HepG2 (cell line): ENCODE measurements around the gene RAPSN. TPM values are rescaled to one million over a fixed set of nuclear protein-coding genes. Genes with fewer than 3 reads are reported as not detected.
A peak's percentile ranks its signal among the peaks of the same experiment; 100 is the strongest.

Source experiments
- FOXJ3 ChIP-seq: sonication (generic); formaldehyde crosslinking; IDR thresholded peaks from 2 replicates; pipeline ENCODE4 v1.4.0; 2020; ENCODE audit warnings: missing genetic modification reagents, mild to moderate bottlenecking, borderline replicate concordance
- MBD4 ChIP-seq: IDR thresholded peaks from 2 replicates; pipeline ENCODE4 v1.6.1; 2012; ENCODE audit warnings: low read length, inconsistent platforms, borderline replicate concordance
- MLLT10 ChIP-seq: sonication (generic); formaldehyde crosslinking; IDR thresholded peaks from 2 replicates; pipeline ENCODE4 v1.4.0; 2020; ENCODE audit warnings: missing genetic modification reagents
- NCOR1 ChIP-seq: fragments of 200-600 bp; sonication (generic); IDR thresholded peaks from 2 replicates; pipeline ENCODE4 v1.7.0; 2017; ENCODE audit warnings: antibody characterized with exemption, low read length, borderline replicate concordance
- RAD21 ChIP-seq: fragments of 450-650 bp; formaldehyde crosslinking; IDR thresholded peaks from 2 replicates; pipeline ENCODE4 v1.5.0; 2020; ENCODE audit warnings: mild to moderate bottlenecking
- RORA ChIP-seq: sonication (generic); formaldehyde crosslinking; IDR thresholded peaks from 2 replicates; pipeline ENCODE4 v1.5.0; 2020; ENCODE audit warnings: mild to moderate bottlenecking, missing genetic modification reagents, moderate library complexity
- SMARCC2 ChIP-seq: fragments of 450-650 bp; IDR thresholded peaks from 2 replicates; pipeline ENCODE4 v1.6.1; 2017; ENCODE audit warnings: antibody characterized with exemption, mild to moderate bottlenecking
- SUZ12 ChIP-seq: fragments of 150-350 bp; IDR thresholded peaks from 2 replicates; pipeline ENCODE4 v1.6.1; 2014; ENCODE audit warnings: low read depth, low read length
- SYNCRIP ChIP-seq: fragments of 200-400 bp; formaldehyde crosslinking; IDR thresholded peaks from 2 replicates; pipeline ENCODE4 v1.6.1; 2018; ENCODE audit warnings: mild to moderate bottlenecking, low read depth, low read length; ENCODE audit not compliant: insufficient read depth
- TFDP2 ChIP-seq: sonication (generic); formaldehyde crosslinking; IDR thresholded peaks from 2 replicates; pipeline ENCODE4 v1.4.0; 2020; ENCODE audit warnings: missing genetic modification reagents
- TP53 ChIP-seq: sonication (generic); formaldehyde crosslinking; conservative IDR thresholded peaks from 2 replicates; pipeline ENCODE4 v1.4.0; 2020; ENCODE audit warnings: missing genetic modification reagents
- ZNF124 ChIP-seq: sonication (generic); formaldehyde crosslinking; IDR thresholded peaks from 2 replicates; pipeline ENCODE4 v1.4.0; 2020; ENCODE audit warnings: missing genetic modification reagents
- ZNF180 ChIP-seq: sonication (generic); formaldehyde crosslinking; IDR thresholded peaks from 2 replicates; pipeline ENCODE4 v1.4.0; 2020; ENCODE audit warnings: low read depth, missing genetic modification reagents, borderline replicate concordance
- ZNF737 ChIP-seq: sonication (generic); formaldehyde crosslinking; IDR thresholded peaks from 2 replicates; pipeline ENCODE4 v1.5.0; 2020; ENCODE audit warnings: missing genetic modification reagents, mild to moderate bottlenecking, borderline replicate concordance
- polyA plus RNA-seq, 8 experiments: library from polyadenylated mRNA; depleted of rRNA in 3 of 8; stranded (reverse) in 7 of 8; unstranded in 1 of 8; fragments of >200 nt; fragmentation: Illumina TruSeq in 4 of 8; extraction: Trizol in 4 of 8; gene quantifications; 2 replicates each; pipeline versions ENCODE4 v1.2.1 to v1.2.3, GENCODE V29; 2011 to 2016; ENCODE audit warnings: low read depth in 4 of 8, missing spikeins in 1 of 8, mixed read lengths in 1 of 8; ENCODE audit not compliant: insufficient read depth in 1 of 8
- total RNA-seq, 5 experiments: library from RNA; depleted of rRNA; stranded (reverse); fragments of >200 nt; fragmentation: Illumina TruSeq; extraction: Trizol; gene quantifications; 2 replicates each; pipeline ENCODE4 v1.2.3, GENCODE V29; 2016; ENCODE audit warnings: low read depth in 1 of 5
- TF ChIP-seq, protein P1 (sequence below), 2 experiments: sonication (generic) in 1 of 2; formaldehyde crosslinking in 1 of 2; IDR thresholded peaks; 2 replicates each; pipeline versions ENCODE4 v1.6.1 to v1.9.0; 2014 to 2022; ENCODE audit warnings: antibody characterized with exemption in 1 of 2, borderline replicate concordance in 1 of 2, inconsistent platforms in 1 of 2, low read depth in 1 of 2, missing genetic modification reagents in 1 of 2
- TF ChIP-seq, protein P2 (sequence below): sonication (generic); formaldehyde crosslinking; IDR thresholded peaks from 2 replicates; pipeline ENCODE4 v1.5.1; 2020; ENCODE audit warnings: mild to moderate bottlenecking, missing genetic modification reagents, moderate library complexity
- TF ChIP-seq, protein P3 (sequence below): sonication (generic); formaldehyde crosslinking; IDR thresholded peaks from 2 replicates; pipeline ENCODE4 v1.8.0; 2022; ENCODE audit warnings: mild to moderate bottlenecking, missing genetic modification reagents, moderate library complexity

Gene RAPSN
- total and polyA plus RNA-seq, 2 of the 13 experiments (the other 11 are each of a cell fraction or from before 2014, with no cell fraction given), result 0.15 to 1.2 TPM

DNA sequence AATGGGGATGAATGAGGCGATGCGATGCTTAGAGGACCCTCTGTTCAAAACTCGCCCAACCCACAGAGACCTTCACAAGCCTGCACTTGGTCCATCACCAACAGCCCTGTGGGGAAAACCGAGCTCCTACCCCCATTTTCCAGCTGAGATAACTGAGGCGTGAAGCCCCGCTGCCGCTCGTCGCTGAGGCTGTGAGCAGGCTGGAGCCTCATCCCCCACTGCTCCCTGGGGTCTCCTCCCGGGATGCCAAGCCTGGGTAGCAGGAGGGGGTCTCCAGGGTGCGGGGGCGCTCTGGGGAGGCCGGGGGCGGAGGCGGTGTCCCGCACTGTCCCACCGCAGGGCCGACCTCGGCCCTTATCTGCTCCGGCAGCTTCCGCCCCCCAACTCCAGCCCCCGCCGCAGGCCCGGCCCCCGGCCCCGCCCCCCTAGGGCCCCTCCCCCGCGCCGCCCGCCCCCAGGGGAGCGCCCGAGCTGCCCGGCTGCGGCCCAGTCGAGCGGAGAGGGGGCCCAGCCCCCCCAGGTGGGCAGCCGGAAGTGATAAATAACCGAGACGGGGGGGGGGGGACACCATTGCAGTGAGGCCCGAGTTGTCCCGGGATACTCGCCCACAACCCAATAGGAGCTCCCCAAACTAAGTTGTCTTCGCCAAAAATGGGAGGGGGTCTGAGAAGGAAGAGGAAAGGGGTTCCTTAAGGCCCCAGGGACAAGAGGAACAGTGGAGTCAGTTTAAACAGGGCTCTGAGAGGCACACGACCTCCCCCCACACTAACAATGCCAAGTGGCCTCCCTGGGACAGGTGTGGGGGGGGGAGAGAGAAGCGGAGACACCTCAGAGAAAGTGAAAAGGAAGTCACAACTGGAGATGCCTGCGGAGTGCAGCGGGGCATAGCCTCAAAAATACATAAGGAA lies 48.8 kb downstream of the RAPSN start (continued):
- TF ChIP-seq TFDP2 (CRISPR knock-in tag) (no peak), TP53 (CRISPR knock-in tag) (no peak), FOXJ3 (CRISPR knock-in tag) (no peak), SYNCRIP (no peak), NCOR1 (no peak), ZNF124 (CRISPR knock-in tag) (no peak), ZNF180 (CRISPR knock-in tag) (no peak), ZNF737 (CRISPR knock-in tag) (no peak), MLLT10 (no peak), SMARCC2 (no peak), RORA (CRISPR knock-in tag) (no peak), RAD21 (CRISPR knock-in tag) (no peak), SUZ12 (no peak), MBD4 (no peak)
- TF ChIP-seq, protein P1, sequence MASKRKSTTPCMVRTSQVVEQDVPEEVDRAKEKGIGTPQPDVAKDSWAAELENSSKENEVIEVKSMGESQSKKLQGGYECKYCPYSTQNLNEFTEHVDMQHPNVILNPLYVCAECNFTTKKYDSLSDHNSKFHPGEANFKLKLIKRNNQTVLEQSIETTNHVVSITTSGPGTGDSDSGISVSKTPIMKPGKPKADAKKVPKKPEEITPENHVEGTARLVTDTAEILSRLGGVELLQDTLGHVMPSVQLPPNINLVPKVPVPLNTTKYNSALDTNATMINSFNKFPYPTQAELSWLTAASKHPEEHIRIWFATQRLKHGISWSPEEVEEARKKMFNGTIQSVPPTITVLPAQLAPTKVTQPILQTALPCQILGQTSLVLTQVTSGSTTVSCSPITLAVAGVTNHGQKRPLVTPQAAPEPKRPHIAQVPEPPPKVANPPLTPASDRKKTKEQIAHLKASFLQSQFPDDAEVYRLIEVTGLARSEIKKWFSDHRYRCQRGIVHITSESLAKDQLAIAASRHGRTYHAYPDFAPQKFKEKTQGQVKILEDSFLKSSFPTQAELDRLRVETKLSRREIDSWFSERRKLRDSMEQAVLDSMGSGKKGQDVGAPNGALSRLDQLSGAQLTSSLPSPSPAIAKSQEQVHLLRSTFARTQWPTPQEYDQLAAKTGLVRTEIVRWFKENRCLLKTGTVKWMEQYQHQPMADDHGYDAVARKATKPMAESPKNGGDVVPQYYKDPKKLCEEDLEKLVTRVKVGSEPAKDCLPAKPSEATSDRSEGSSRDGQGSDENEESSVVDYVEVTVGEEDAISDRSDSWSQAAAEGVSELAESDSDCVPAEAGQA (IDR thresholded peaks at IDR 0.05; ENCODE audit: low read depth), result no peak
- TF ChIP-seq, protein P1 (CRISPR knock-in tag; IDR thresholded peaks at IDR 0.05; ENCODE audit: borderline replicate concordance), result no peak
- TF ChIP-seq, protein P2, sequence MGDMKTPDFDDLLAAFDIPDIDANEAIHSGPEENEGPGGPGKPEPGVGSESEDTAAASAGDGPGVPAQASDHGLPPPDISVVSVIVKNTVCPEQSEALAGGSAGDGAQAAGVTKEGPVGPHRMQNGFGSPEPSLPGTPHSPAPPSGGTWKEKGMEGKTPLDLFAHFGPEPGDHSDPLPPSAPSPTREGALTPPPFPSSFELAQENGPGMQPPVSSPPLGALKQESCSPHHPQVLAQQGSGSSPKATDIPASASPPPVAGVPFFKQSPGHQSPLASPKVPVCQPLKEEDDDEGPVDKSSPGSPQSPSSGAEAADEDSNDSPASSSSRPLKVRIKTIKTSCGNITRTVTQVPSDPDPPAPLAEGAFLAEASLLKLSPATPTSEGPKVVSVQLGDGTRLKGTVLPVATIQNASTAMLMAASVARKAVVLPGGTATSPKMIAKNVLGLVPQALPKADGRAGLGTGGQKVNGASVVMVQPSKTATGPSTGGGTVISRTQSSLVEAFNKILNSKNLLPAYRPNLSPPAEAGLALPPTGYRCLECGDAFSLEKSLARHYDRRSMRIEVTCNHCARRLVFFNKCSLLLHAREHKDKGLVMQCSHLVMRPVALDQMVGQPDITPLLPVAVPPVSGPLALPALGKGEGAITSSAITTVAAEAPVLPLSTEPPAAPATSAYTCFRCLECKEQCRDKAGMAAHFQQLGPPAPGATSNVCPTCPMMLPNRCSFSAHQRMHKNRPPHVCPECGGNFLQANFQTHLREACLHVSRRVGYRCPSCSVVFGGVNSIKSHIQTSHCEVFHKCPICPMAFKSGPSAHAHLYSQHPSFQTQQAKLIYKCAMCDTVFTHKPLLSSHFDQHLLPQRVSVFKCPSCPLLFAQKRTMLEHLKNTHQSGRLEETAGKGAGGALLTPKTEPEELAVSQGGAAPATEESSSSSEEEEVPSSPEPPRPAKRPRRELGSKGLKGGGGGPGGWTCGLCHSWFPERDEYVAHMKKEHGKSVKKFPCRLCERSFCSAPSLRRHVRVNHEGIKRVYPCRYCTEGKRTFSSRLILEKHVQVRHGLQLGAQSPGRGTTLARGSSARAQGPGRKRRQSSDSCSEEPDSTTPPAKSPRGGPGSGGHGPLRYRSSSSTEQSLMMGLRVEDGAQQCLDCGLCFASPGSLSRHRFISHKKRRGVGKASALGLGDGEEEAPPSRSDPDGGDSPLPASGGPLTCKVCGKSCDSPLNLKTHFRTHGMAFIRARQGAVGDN (CRISPR knock-in tag), result peak; percentile 23; the same call in 1 of the 2 replicates
- TF ChIP-seq, protein P3, sequence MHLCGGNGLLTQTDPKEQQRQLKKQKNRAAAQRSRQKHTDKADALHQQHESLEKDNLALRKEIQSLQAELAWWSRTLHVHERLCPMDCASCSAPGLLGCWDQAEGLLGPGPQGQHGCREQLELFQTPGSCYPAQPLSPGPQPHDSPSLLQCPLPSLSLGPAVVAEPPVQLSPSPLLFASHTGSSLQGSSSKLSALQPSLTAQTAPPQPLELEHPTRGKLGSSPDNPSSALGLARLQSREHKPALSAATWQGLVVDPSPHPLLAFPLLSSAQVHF (CRISPR knock-in tag), result no peak
